ENCODE measurements around the gene MAGEF1. TPM values are rescaled to one million over a fixed set of nuclear protein-coding genes. Genes with fewer than 3 reads are reported as not detected.

The MAGEF1 gene
- total RNA-seq, 1 donor from 2014 or later: 10.9 TPM

- intact Hi-C loops (cut with micrococcal nuclease): no loop called here
Observed at GRCh38 chr3:184725176-184725719, 13.4 kb upstream of the MAGEF1 start.

- intact Hi-C loops (cut with micrococcal nuclease): no loop called here
Observed at GRCh38 chr3:184724699-184725098, 12.8 kb upstream of the MAGEF1 start.

DNA sequence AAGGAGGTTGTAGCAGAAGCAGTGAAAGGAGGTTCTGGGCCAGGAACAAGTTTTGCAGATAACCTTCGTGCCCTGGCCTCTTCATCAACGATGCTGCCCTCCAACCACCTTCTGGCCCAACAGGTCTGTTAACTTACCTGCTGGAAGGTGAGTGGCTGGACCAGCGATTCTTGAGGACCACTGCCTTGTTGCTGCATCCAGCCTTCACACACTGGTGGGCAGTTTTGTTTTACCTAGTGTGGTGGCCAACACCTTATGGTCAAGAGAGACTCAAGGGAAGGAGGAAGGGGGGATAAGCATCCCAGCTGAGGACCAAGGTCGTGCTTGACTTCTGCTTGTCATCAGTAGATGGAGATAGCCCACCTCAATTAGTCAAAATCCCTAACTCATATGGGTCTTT is 7.8 kb upstream of the MAGEF1 start:
- intact Hi-C loops (cut with micrococcal nuclease): loop anchor here (10.0 kb wide), 1 partner anchor 355 kb away; the partner anchor contains the start of genes CLCN2 and POLR2H

- intact Hi-C loops (cut with micrococcal nuclease): loop anchor here (10.0 kb wide), 1 partner anchor 354 kb away; the partner anchor contains the start of genes CLCN2 and POLR2H
Observed at GRCh38 chr3:184718431-184718830, 6.6 kb upstream of the MAGEF1 start.

GRCh38 chr3:184717399-184717983 is 5.6 kb upstream of the MAGEF1 start:
- intact Hi-C loops (cut with micrococcal nuclease): loop anchor here (10.0 kb wide), 1 partner anchor 353 kb away; the partner anchor contains the start of genes CLCN2 and POLR2H

DNA sequence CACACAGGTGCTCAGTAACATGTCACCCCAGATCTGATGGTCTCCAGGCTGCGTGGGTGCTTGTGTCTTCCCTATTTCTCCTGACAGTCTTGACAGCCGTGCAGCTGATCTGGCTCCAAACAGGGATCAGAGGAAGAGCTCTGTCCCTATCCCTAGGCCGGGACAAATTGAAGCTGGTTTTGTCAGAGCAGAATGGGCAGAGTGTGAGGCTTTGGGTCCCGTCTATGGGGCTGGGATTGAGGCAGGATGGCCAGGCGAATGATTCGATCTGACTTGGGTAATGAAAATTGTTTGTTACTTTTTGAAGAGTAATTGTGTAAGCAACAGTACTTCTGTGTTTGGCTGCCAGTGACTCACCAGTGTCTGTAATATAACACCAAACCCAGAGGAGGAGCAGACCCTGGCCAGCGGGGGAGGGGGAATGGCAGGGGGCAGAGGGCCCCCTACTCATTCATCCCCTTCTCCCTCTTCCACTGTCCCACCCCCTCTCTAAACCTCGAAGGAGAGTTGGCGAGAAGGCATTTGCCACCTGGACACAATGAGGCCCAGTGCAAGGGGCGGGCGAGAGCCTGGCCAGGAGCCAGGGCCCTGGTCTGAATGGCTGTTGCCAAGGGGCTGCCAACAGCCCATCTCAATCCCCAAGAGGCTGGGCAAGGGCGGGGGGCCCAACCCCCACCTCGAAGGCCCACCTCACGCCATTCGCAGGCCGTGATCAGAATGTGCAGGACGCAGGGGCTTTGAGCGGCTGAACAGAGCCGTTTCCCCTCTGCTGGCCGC is 4.9 kb upstream of the MAGEF1 start:
- intact Hi-C loops (cut with micrococcal nuclease): loop anchor here (10.0 kb wide), 1 partner anchor 352 kb away; the partner anchor contains the start of genes CLCN2 and POLR2H

- intact Hi-C loops (cut with micrococcal nuclease): loop anchor here (10.0 kb wide), 1 partner anchor 351 kb away; the partner anchor contains the start of genes CLCN2 and POLR2H
Observed at GRCh38 chr3:184715943-184716621, 4.2 kb upstream of the MAGEF1 start.

DNA sequence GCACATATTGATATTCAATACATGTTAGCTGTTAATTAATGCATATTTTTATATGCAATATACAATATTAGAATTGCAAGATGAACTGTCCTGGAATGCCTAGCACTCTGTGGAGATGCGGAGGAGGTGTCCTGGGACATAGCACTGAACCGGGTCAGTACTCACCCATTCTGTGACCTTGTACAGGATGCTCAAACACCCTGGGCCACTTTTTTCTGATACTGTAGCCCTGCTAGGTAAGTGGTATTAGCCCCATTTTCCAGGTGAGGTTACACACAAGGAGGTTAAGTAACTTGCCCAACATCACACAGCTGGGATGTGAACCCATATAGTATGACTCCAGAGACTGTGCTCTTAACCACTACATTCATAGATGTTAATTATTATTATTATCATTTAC is 1.7 kb upstream of the MAGEF1 start:
- intact Hi-C loops (cut with micrococcal nuclease): loop anchor here (5.0 to 10.0 kb wide), 2 partner anchors 76 to 349 kb away; partner anchors contain the start of genes CLCN2 and POLR2H

DNA sequence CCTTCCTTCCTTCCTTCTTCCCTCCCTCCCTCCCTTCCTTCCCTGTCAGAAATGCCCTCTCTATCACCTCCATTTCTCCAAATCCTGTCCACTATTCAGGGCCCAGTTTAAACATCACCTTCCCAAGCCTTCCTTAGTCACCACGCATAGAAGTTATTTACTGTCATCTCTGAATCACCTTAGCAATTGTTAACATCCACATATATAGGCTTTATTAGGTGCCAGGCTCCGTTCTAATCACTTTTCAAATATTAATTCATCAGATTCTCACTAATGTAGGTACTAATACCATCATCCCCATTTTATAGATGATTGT is 1.1 kb upstream of the MAGEF1 start:
- intact Hi-C loops (cut with micrococcal nuclease): loop anchor here (5.0 to 10.0 kb wide), 2 partner anchors 76 to 348 kb away; partner anchors contain the start of genes CLCN2 and POLR2H

GRCh38 chr3:184712248-184713039 is 580 bp upstream of the MAGEF1 start:
- intact Hi-C loops (cut with micrococcal nuclease): loop anchor here (1.0 to 10.0 kb wide), 4 partner anchors 75 to 348 kb away; partner anchors contain the start of genes CLCN2, EPHB3, POLR2H and VPS8

GRCh38 chr3:184710870-184711492 is 883 bp downstream of the MAGEF1 start:
- intact Hi-C loops (cut with micrococcal nuclease): loop anchor here (5.0 to 10.0 kb wide), 2 partner anchors 74 to 346 kb away; partner anchors contain the start of genes CLCN2 and POLR2H

DNA sequence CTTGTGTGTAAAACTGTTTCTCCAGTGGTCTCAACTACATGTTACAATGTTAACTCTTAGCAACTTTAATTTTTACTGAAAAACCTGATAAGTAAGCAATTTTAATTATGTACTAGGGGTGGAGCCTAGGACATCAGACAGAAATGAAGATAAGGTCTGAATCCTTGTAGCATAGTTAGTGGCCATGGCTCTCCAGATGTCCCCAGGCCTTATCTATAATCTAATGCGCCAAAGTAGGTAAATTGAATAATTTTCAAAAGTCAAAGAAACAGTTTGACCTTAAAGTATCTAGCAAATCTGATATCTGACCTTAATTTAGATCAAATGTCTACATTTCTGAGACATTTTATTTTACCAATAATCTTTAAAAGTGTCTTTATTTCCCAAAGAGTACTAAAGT is 8.2 kb downstream of the MAGEF1 start:
- intact Hi-C loops (cut with micrococcal nuclease): no loop called here

DNA sequence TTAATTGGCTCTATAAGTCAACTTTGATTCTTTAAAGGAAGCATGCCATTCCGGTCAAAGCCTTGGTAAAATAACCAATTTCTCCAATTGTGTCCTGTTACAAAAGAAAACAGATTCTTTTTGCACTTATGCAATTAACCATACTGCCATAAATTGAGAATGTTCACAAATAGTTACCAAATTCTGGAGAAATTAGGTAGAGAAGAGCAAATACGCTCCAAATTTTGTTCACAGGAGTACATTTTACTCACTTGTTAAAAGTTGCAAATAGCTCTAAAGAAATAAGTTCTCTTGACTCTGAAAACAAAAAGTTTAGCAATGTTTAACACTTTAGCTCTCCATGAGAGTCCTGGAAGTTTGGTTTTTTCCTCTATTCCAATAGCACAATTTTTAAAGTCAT is 11.1 kb downstream of the MAGEF1 start:
- intact Hi-C loops (cut with micrococcal nuclease): no loop called here

- intact Hi-C loops (cut with micrococcal nuclease): no loop called here
Observed at GRCh38 chr3:184697845-184698244, 14.0 kb downstream of the MAGEF1 start.

GRCh38 chr3:184696697-184697096 is 15.2 kb downstream of the MAGEF1 start:
- intact Hi-C loops (cut with micrococcal nuclease): no loop called here

GRCh38 chr3:184694716-184695115 is 17.1 kb downstream of the MAGEF1 start:
- intact Hi-C loops (cut with micrococcal nuclease): no loop called here

GRCh38 chr3:184694133-184694665 is 17.7 kb downstream of the MAGEF1 start:
- intact Hi-C loops (cut with micrococcal nuclease): no loop called here

GRCh38 chr3:184693011-184693975 is 18.6 kb downstream of the MAGEF1 start:
- intact Hi-C loops (cut with micrococcal nuclease): no loop called here

Data from T-helper 2 cell treated with Interferon-gamma antibody and Interleukin-4, amounts not matched to agents 100 ng/mL and 5 ng/mL, for 36 hours (primary cell).